CD14-positive monocyte (primary cell): ENCODE results near the gene TRIM37. TPM values are rescaled to one million over a fixed set of nuclear protein-coding genes. Genes with fewer than 3 reads are reported as not detected.

Experiments used
- DNase-seq, 3 donors: peaks; one replicate each; pipeline ENCODE4 v3.0.0-alpha.2; 2011 to 2022
- H2AFZ ChIP-seq: 2 replicates; pipeline ENCODE4 v1.6.0; 2012; ENCODE audit warnings: mild to moderate bottlenecking, low read depth, low read length, inconsistent platforms; ENCODE audit not compliant: insufficient read depth, poor library complexity, severe bottlenecking
- H3K27ac ChIP-seq, 2 donors: 1 replicate in 1 of 2; 2 replicates in 1 of 2; pipeline ENCODE4 v1.5.1; 2012 to 2013; ENCODE audit warnings: low read length in 2 of 2, control low read depth in 1 of 2, inconsistent platforms in 1 of 2, low read depth in 1 of 2, mild to moderate bottlenecking in 1 of 2
- H3K27me3 ChIP-seq, 2 donors: one replicate each; pipeline versions ENCODE4 v1.6.0 to v1.6.1; 2011 to 2013; ENCODE audit warnings: low read length in 2 of 2; ENCODE audit not compliant: control insufficient read depth in 2 of 2, insufficient read depth in 2 of 2
- H3K36me3 ChIP-seq, 2 donors: replicated peaks in 1 of 2; 1 replicate in 1 of 2; 2 replicates in 1 of 2; pipeline versions ENCODE4 v1.5.1 to v1.6.1; 2012 to 2013; ENCODE audit warnings: low read length in 2 of 2, control low read depth in 1 of 2, inconsistent platforms in 1 of 2, mild to moderate bottlenecking in 1 of 2; ENCODE audit not compliant: insufficient read depth in 2 of 2, control insufficient read depth in 1 of 2
- H3K4me1 ChIP-seq, 2 donors: 1 replicate in 1 of 2; 2 replicates in 1 of 2; pipeline versions ENCODE4 v1.5.1 to v1.6.1; 2012 to 2013; ENCODE audit warnings: low read length in 2 of 2, control low read depth in 1 of 2, inconsistent platforms in 1 of 2, mild to moderate bottlenecking in 1 of 2, moderate library complexity in 1 of 2; ENCODE audit not compliant: insufficient read depth in 2 of 2, control insufficient read depth in 1 of 2
- H3K4me2 ChIP-seq: replicated peaks from 2 replicates; pipeline ENCODE3; 2012; ENCODE audit warnings: low read length, moderate library complexity, mild to moderate bottlenecking; ENCODE audit not compliant: poor library complexity, severe bottlenecking; ENCODE audit errors: extremely low read depth
- H3K4me3 ChIP-seq, 3 experiments: fragments of 200-600 bp in 1 of 3; sonication (generic) in 1 of 3; replicated peaks in 1 of 3; 1 replicate in 2 of 3; 2 replicates in 1 of 3; pipeline ENCODE4 v1.5.1; 2011 to 2013; ENCODE audit warnings: low read length in 3 of 3, mild to moderate bottlenecking in 3 of 3, control low read depth in 2 of 3, low read depth in 2 of 3, inconsistent platforms in 1 of 3, moderate library complexity in 1 of 3
- H3K79me2 ChIP-seq: 2 replicates; pipeline ENCODE4 v1.6.0; 2012; ENCODE audit warnings: mild to moderate bottlenecking, control low read depth, inconsistent platforms, low read length, moderate library complexity; ENCODE audit not compliant: insufficient read depth
- H3K9ac ChIP-seq: 2 replicates; pipeline ENCODE4 v1.6.0; 2017; ENCODE audit warnings: low read length, mild to moderate bottlenecking; ENCODE audit not compliant: insufficient read depth, poor library complexity, severe bottlenecking
- H3K9me3 ChIP-seq, 2 donors: replicated peaks in 1 of 2; 1 replicate in 1 of 2; 2 replicates in 1 of 2; pipeline versions ENCODE4 v1.5.1 to v1.6.1; 2012 to 2013; ENCODE audit warnings: low read length in 2 of 2, control low read depth in 1 of 2; ENCODE audit not compliant: control insufficient read depth in 1 of 2, insufficient read depth in 1 of 2
- H4K20me1 ChIP-seq: 2 replicates; pipeline ENCODE4 v1.6.0; 2012; ENCODE audit warnings: mild to moderate bottlenecking, low read length, control low read depth, moderate library complexity; ENCODE audit not compliant: insufficient read depth
- H3K27ac Mint-ChIP-seq, 7 donors: one replicate each; pipeline ENCODE4 v1.8.0; 2020; ENCODE audit warnings: mild to moderate bottlenecking in 7 of 7, mixed read lengths in 7 of 7, moderate library complexity in 6 of 7, inconsistent platforms in 2 of 7
- H3K27me3 Mint-ChIP-seq, 3 donors: one replicate each; pipeline ENCODE4 v1.8.0; 2021 to 2022; ENCODE audit warnings: low read depth in 3 of 3, mild to moderate bottlenecking in 3 of 3, mixed read lengths in 3 of 3, moderate library complexity in 3 of 3, inconsistent platforms in 1 of 3
- H3K36me3 Mint-ChIP-seq, 2 donors: one replicate each; pipeline ENCODE4 v1.8.0; 2020; ENCODE audit warnings: mixed read lengths in 2 of 2, inconsistent platforms in 1 of 2, mild to moderate bottlenecking in 1 of 2
- H3K4me1 Mint-ChIP-seq: one replicate; pipeline ENCODE4 v1.8.0; 2020; ENCODE audit warnings: mild to moderate bottlenecking, mixed read lengths
- H3K4me3 Mint-ChIP-seq, 2 donors: one replicate each; pipeline ENCODE4 v1.8.0; 2020; ENCODE audit warnings: mild to moderate bottlenecking in 2 of 2, mixed read lengths in 2 of 2, moderate library complexity in 1 of 2
- H3K9me3 Mint-ChIP-seq, 7 donors: one replicate each; pipeline ENCODE4 v1.8.0; 2020 to 2022; ENCODE audit warnings: mixed read lengths in 7 of 7, mild to moderate bottlenecking in 6 of 7, moderate library complexity in 6 of 7, inconsistent platforms in 2 of 7
- WGBS: methylation state at CpG from one replicate; pipeline ENCODE4 v1.1.5; 2013; ENCODE audit warnings: missing lambda C conversion rate; ENCODE audit not compliant: insufficient coverage; 5-methylcytosine and 5-hydroxymethylcytosine counted together
- intact Hi-C, 2 donors: fragments of 100-400 bp; cut with micrococcal nuclease; formaldehyde crosslinking; loops; one replicate each; pipeline versions ENCODE4 v1.15.0 to v1.15.1; 2023
- polyA plus RNA-seq, 3 donors: library from polyadenylated mRNA; depleted of rRNA in 1 of 3; unstranded in 2 of 3; stranded (reverse) in 1 of 3; fragments of 300-500 nt in 2 of 3; fragments of >200 nt in 1 of 3; fragmentation: Illumina TruSeq in 2 of 3; gene quantifications; 1 replicate in 2 of 3; 2 replicates in 1 of 3; pipeline ENCODE4 v1.2.3, GENCODE V29; 2012 to 2021
- small RNA-seq: library from RNA; depleted of rRNA; stranded (forward); fragments of <200 nt; gene quantifications from one replicate; pipeline ENCODE3, GENCODE V24; 2012; ENCODE audit warnings: low read depth; ENCODE audit not compliant: insufficient read length
- TF ChIP-seq, protein P1 (sequence below): fragments of 200-600 bp; IDR thresholded peaks from one replicate; pipeline ENCODE4 v1.8.0; 2022; ENCODE audit warnings: antibody characterized with exemption, mild to moderate bottlenecking

The TRIM37 gene
- polyA plus RNA-seq, 3 donors, result 2.7 to 6.1 (median 5.3) TPM

- Histone ChIP-seq H4K20me1 (no peaks in the 10 kb centered on the region), H3K27me3 (no peaks in the 10 kb centered on the region), H2AFZ (no peak overlapping the region), H3K36me3 (no peaks in the 10 kb centered on the region), H3K9me3 (no peaks in the 10 kb centered on the region), H3K9ac (no peak overlapping the region), H3K79me2 (no peaks in the 10 kb centered on the region), H3K4me1 (no peaks in the 10 kb centered on the region), H3K27ac (no peak overlapping the region), H3K4me3 (no peak overlapping the region), H3K4me2 (no peak overlapping the region)
- intact Hi-C loops, result no loop called here
- Mint-ChIP-seq H3K4me1 (peaks cover 2% of the 10 kb centered on the region), H3K36me3 (no peaks in the 10 kb centered on the region), H3K4me3 (no peak overlapping the region), H3K9me3 (peaks cover 0 to 2% (median 0%) of the 10 kb centered on the region in 7 donors), H3K27ac (no peak overlapping the region), H3K27me3 (peaks cover 3 to 5% (median 3%) of the 10 kb centered on the region in 3 donors)
- TF ChIP-seq, protein P1, sequence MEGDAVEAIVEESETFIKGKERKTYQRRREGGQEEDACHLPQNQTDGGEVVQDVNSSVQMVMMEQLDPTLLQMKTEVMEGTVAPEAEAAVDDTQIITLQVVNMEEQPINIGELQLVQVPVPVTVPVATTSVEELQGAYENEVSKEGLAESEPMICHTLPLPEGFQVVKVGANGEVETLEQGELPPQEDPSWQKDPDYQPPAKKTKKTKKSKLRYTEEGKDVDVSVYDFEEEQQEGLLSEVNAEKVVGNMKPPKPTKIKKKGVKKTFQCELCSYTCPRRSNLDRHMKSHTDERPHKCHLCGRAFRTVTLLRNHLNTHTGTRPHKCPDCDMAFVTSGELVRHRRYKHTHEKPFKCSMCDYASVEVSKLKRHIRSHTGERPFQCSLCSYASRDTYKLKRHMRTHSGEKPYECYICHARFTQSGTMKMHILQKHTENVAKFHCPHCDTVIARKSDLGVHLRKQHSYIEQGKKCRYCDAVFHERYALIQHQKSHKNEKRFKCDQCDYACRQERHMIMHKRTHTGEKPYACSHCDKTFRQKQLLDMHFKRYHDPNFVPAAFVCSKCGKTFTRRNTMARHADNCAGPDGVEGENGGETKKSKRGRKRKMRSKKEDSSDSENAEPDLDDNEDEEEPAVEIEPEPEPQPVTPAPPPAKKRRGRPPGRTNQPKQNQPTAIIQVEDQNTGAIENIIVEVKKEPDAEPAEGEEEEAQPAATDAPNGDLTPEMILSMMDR, result no peak
- DNase-seq, result peak in 2 of 3 donors; percentile 6 to 22
- no CpG with 5 or more reads among the region's 3 CpGs for WGBS
Measured at GRCh38 chr17:58932956-58933355, 173.7 kb downstream of the TRIM37 start.

Small RNA genes within 50 kb of the gene (small RNA-seq; reads per million reads assigned to genes)
- gene MIR301A (353 reads per million, percentile 98 among the genes with 10 or more reads in this experiment), gene MIR454 (46.8 reads per million, percentile 93 among the genes with 10 or more reads in this experiment), gene RN7SL716P (not detected), gene RNU2-58P (not detected)

Other genes with a start within 250 kb of the TRIM37 start
- 10 to 100 TPM in 2 of 3 donors, 1 to 10 TPM in 1; 3.1 to 20.4 (median 19.2) TPM for gene SKA2, start 48.3 kb upstream of the TRIM37 start, polyA plus RNA-seq
- gene PRR11, start 48.9 kb upstream of the TRIM37 start, polyA plus RNA-seq, result 1 to 10 TPM; 1.1 to 3.9 (median 1.7) TPM
- gene SMG8, start 103.2 kb upstream of the TRIM37 start, polyA plus RNA-seq, result 1 to 10 TPM; 1.8 to 6.6 (median 5.2) TPM
- gene GDPD1, start 113.6 kb upstream of the TRIM37 start, polyA plus RNA-seq, result 1 to 10 TPM in 2 of 3 donors, under 1 TPM in 1; 0.50 to 1.6 (median 1.6) TPM
- gene YPEL2, start 224.8 kb upstream of the TRIM37 start, polyA plus RNA-seq, result 10 to 100 TPM; 21.5 to 63.1 (median 25.1) TPM